ENCODE measurements around the gene KLK11.
A peak's percentile ranks its signal among the peaks of the same experiment; 100 is the strongest.

The KLK11 gene

DNA sequence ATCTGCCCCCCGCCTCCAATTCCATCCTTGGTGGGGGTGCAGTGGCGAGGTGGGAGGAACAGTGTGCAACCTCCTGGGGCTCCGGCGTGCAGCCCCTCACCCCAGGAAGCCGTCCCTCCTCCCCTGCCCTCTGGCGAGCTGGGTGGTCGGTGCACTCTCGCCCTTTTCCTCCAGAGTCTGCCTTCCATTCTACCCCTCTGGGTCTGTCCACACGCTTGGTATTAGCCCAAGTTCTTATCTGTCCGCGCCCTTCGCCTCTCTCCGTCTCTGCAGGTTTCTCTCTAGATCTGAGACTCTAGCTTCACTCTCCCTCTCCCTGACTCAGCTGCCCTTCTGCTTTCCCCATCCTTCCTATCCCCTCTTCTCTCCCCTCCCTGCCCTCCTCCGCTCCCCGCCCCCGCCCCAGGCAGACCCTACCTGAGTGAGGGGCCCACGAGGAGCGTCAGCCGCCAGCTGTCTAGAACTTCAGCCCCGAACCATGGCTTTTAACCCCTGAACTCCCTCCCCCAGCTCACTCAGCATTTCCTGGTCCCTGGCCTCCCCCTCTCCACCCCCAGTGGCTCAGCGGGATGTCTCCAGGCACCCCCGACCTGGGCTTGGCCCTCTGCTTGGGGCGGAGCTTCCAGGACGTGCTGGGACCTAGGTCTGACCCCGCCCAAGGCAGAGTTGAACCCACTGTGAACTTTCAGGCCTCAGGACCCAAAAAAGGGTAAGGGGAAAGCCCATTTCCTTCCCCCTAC is 39.0 kb upstream of the KLK11 start:
- Mint-ChIP-seq H3K36me3 (ENCODE audit: low read depth) (no peaks in the 10 kb centered on the region), H3K4me1 (peaks cover 9% of the 10 kb centered on the region), H3K27ac (no peak overlapping the region), H3K9me3 (no peaks in the 10 kb centered on the region), H3K4me3 (peak overlapping the region; percentile 80), H3K27me3 (ENCODE audit: low read depth, poor library complexity) (peaks cover 54% of the 10 kb centered on the region)
- TF ChIP-seq CTCF (IDR thresholded peaks at IDR 0.05): no peak
- DNase-seq: peak; percentile 34

GRCh38 chr19:51064534-51065220 is 38.3 kb upstream of the KLK11 start, which contains the start of gene KLK13:
TSS of gene KLK13 (minus strand) at chr19:51065092. CDS start at chr19:51065067, 25 bp downstream.
- Mint-ChIP-seq H3K4me3 (peak within 1 kb of the TSS; percentile 80), H3K27ac (no peak within 1 kb of the TSS), H3K4me1 (peaks cover 9% of the 10 kb centered on the region), H3K9me3 (no peaks in the 10 kb centered on the region), H3K27me3 (ENCODE audit: low read depth, poor library complexity) (peaks cover 58% of the 10 kb centered on the region), H3K36me3 (ENCODE audit: low read depth) (no peaks in the 10 kb centered on the region)
- peak; percentile 49 for DNase-seq
- no peak for TF ChIP-seq CTCF (IDR thresholded peaks at IDR 0.05)

DNA sequence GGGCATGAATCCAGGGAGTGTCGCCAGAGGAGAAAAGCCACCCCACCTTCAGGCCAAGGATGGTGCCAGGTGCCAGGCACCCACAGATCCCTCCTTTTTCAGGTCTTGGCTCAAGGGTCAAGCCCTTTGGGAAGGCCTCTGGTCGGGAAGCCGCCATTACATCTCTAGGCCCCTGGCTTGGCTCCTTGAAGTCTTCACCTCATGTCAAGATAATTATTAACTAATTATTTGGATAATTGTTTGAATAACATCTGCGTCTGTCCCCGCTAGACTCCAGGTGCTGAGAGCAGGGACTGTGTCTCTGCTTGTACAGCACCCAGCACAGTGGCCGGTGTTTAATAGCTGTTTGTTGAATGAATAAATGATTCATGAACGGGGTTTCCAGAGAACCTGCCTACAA is 37.2 kb upstream of the KLK11 start:
- TF ChIP-seq CTCF (IDR thresholded peaks at IDR 0.05): no peak
- Mint-ChIP-seq H3K4me3 (peak overlapping the region; percentile 33), H3K9me3 (no peaks in the 10 kb centered on the region), H3K27ac (no peak overlapping the region), H3K27me3 (ENCODE audit: low read depth, poor library complexity) (peaks cover 62% of the 10 kb centered on the region), H3K36me3 (ENCODE audit: low read depth) (no peaks in the 10 kb centered on the region), H3K4me1 (peaks cover 9% of the 10 kb centered on the region)
- DNase-seq: no peak

DNA sequence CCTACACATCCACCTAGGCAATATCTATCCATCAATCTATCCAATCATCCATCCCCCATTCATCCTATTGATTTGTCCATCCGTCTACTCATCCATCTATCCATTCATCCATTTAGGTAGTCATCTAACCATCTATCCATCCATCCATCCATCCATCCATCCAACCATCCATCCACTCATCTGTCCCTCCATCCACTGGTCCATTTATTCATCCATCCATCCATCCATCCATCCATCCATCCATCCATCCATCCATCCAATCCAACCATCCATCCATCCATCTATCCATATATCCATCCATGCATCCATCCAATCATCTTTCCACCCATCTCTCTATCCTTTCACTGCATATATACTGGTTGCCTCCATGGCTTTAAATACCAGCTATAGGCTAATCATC is 34.6 kb upstream of the KLK11 start:
- Mint-ChIP-seq H3K27ac (no peak overlapping the region), H3K4me3 (no peak overlapping the region), H3K27me3 (ENCODE audit: low read depth, poor library complexity) (peaks cover 67% of the 10 kb centered on the region), H3K36me3 (ENCODE audit: low read depth) (no peaks in the 10 kb centered on the region), H3K4me1 (peaks cover 7% of the 10 kb centered on the region), H3K9me3 (no peaks in the 10 kb centered on the region)
- no peak for DNase-seq
- no peak for TF ChIP-seq CTCF (IDR thresholded peaks at IDR 0.05)

DNA sequence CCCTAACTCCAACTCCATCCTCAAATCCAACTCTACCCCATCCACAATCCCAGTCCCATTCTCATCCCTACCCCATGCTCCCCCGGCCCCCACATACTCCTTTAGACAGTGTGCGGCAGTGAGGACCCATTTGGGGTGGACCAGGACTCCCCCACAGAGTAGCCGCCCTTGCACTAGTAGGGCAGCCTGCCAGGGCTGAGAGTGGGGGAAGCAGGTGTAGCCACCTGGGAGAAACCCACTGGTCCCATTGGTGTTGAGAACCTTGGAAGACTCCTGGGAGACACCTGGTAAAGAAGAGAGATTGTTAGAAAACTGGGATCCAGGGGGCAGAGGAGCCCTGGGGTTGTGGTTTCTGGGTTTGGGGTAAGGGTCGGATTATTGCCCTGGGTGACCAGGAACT is 33.9 kb upstream of the KLK11 start:
- no peaks in the 10 kb centered on the region for H3K36me3 Mint-ChIP-seq (ENCODE audit: low read depth)
- DNase-seq: no peak
- peaks cover 3% of the 10 kb centered on the region for H3K4me1 Mint-ChIP-seq
- no peak overlapping the region for H3K4me3 Mint-ChIP-seq
- no peaks in the 10 kb centered on the region for H3K9me3 Mint-ChIP-seq
- H3K27ac Mint-ChIP-seq: no peak overlapping the region
- H3K27me3 Mint-ChIP-seq (ENCODE audit: low read depth, poor library complexity): peaks cover 66% of the 10 kb centered on the region
- no peak for TF ChIP-seq CTCF (IDR thresholded peaks at IDR 0.05)
